ENCODE data around the gene TDRD9. TPM values are rescaled to one million over a fixed set of nuclear protein-coding genes. Genes with fewer than 3 reads are reported as not detected.
"Not testable (repeated sequence)": the region's sequence is repeated elsewhere in the genome, so short reads cannot be mapped to it uniquely, and the experiment has no call there.

The TDRD9 gene
- total RNA-seq, 5 donors from 2014 or later (not counting 1 experiment from before 2014, with no cell fraction given): 0.43 to 1.3 (median 0.56) TPM

GRCh38 chr14:103966631-103967030 lies 38.4 kb downstream of the TDRD9 start:
- DNase-seq (no peak), ATAC-seq (replicated peaks in 1 of 4) (no peak)
- Mint-ChIP-seq H3K4me3 (no peak overlapping the region), H3K4me1 (no peaks in the 10 kb centered on the region), H3K9me3 (no peaks in the 10 kb centered on the region), H3K27ac (no peak overlapping the region), H3K27me3 (peaks cover 10 to 11% of the 10 kb centered on the region in 2 donors), H3K36me3 (no peaks in the 10 kb centered on the region)
- Histone ChIP-seq H3K9me3 (no peaks in the 10 kb centered on the region), H3K4me3 (ENCODE audit: control insufficient read depth in 1 of 2, extremely low read depth in 1 of 2, low read length in 1 of 2) (no peak overlapping the region), H3K27me3 (replicated peaks in 1 of 2; ENCODE audit: control insufficient read depth in 2 of 2, extremely low read depth in 1 of 2, insufficient read depth in 2 of 2, low read length in 1 of 2) (peaks cover 0 to 23% of the 10 kb centered on the region in 2 experiments), H3K36me3 (ENCODE audit: control insufficient read depth in 2 of 2, extremely low read depth in 1 of 2, insufficient read depth in 1 of 2, low read length in 1 of 2) (no peaks in the 10 kb centered on the region), H3K4me1 (ENCODE audit: control insufficient read depth in 1 of 2, extremely low read depth in 1 of 2, insufficient read depth in 2 of 2, low read length in 2 of 2) (no peaks in the 10 kb centered on the region), H3K27ac (ENCODE audit: low read length) (no peak overlapping the region)
- ChIA-PET CTCF (no interaction called here), POLR2A (no interaction called here)

- DNase-seq (no peak), ATAC-seq (replicated peaks in 1 of 4) (no peak)
- H3K9me3 Mint-ChIP-seq: no peaks in the 10 kb centered on the region
- H3K4me1 Mint-ChIP-seq: no peaks in the 10 kb centered on the region
- no peak overlapping the region for H3K4me3 Mint-ChIP-seq
- ChIA-PET CTCF (no interaction called here), POLR2A (no interaction called here)
- H3K4me1 ChIP-seq (ENCODE audit: control insufficient read depth in 1 of 2, extremely low read depth in 1 of 2, insufficient read depth in 2 of 2, low read length in 2 of 2): no peaks in the 10 kb centered on the region
- H3K4me3 ChIP-seq (ENCODE audit: control insufficient read depth in 1 of 2, extremely low read depth in 1 of 2, low read length in 1 of 2): no peak overlapping the region
- H3K27me3 Mint-ChIP-seq: peaks cover 9 to 13% of the 10 kb centered on the region in 2 donors
- H3K27me3 ChIP-seq (replicated peaks in 1 of 2; ENCODE audit: control insufficient read depth in 2 of 2, extremely low read depth in 1 of 2, insufficient read depth in 2 of 2, low read length in 1 of 2): peaks cover 0 to 23% of the 10 kb centered on the region in 2 experiments
- no peak overlapping the region for H3K27ac ChIP-seq (ENCODE audit: low read length)
- WGBS (ENCODE audit: insufficient coverage): 70% methylated on average over 3 of the region's 4 CpGs
- H3K36me3 ChIP-seq (ENCODE audit: control insufficient read depth in 2 of 2, extremely low read depth in 1 of 2, insufficient read depth in 1 of 2, low read length in 1 of 2): no peaks in the 10 kb centered on the region
- H3K9me3 ChIP-seq: no peaks in the 10 kb centered on the region
- H3K36me3 Mint-ChIP-seq: no peaks in the 10 kb centered on the region
- H3K27ac Mint-ChIP-seq: no peak overlapping the region
These were observed 41.7 kb downstream of the TDRD9 start for GRCh38 chr14:103969961-103970360.

DNA sequence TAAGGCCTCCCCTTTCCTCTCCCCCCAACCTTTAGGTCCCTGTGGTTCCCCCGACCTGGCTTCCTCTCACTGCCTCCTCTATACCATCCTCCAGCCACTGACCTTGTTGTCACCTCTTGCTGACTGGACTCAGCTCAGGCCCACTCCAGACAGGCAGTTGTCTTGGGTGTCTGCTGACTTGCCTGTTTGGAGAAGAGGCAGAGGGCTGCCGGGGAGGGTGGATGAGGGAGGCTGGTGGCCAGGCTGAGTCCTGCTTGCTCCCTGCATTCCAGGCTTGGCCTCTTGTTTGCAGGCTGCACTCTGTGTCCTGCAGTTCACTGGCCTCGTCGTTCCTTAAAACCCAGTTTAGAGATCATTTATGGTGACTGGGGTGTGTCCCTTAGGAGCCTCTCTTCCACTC lies 45.1 kb downstream of the TDRD9 start:
- H3K36me3 Mint-ChIP-seq: no peaks in the 10 kb centered on the region
- no peaks in the 10 kb centered on the region for H3K4me1 ChIP-seq (ENCODE audit: control insufficient read depth in 1 of 2, extremely low read depth in 1 of 2, insufficient read depth in 2 of 2, low read length in 2 of 2)
- ChIA-PET CTCF (no interaction called here), POLR2A (no interaction called here)
- no peak overlapping the region for H3K27ac ChIP-seq (ENCODE audit: low read length)
- H3K4me3 Mint-ChIP-seq: no peak overlapping the region
- H3K27ac Mint-ChIP-seq: no peak overlapping the region
- H3K9me3 ChIP-seq: no peaks in the 10 kb centered on the region
- no peaks in the 10 kb centered on the region for H3K4me1 Mint-ChIP-seq
- H3K9me3 Mint-ChIP-seq: no peaks in the 10 kb centered on the region
- no peak overlapping the region for H3K4me3 ChIP-seq (ENCODE audit: control insufficient read depth in 1 of 2, extremely low read depth in 1 of 2, low read length in 1 of 2)
- no peak for ATAC-seq (replicated peaks in 1 of 4)
- H3K27me3 ChIP-seq (replicated peaks in 1 of 2; ENCODE audit: control insufficient read depth in 2 of 2, extremely low read depth in 1 of 2, insufficient read depth in 2 of 2, low read length in 1 of 2): peaks cover 0 to 13% of the 10 kb centered on the region in 2 experiments
- H3K36me3 ChIP-seq (ENCODE audit: control insufficient read depth in 2 of 2, extremely low read depth in 1 of 2, insufficient read depth in 1 of 2, low read length in 1 of 2): no peaks in the 10 kb centered on the region
- 88% methylated on average over 1 of the region's 4 CpGs for WGBS (ENCODE audit: insufficient coverage)
- DNase-seq: no peak
- peaks cover 10 to 14% of the 10 kb centered on the region in 2 donors for H3K27me3 Mint-ChIP-seq

DNA sequence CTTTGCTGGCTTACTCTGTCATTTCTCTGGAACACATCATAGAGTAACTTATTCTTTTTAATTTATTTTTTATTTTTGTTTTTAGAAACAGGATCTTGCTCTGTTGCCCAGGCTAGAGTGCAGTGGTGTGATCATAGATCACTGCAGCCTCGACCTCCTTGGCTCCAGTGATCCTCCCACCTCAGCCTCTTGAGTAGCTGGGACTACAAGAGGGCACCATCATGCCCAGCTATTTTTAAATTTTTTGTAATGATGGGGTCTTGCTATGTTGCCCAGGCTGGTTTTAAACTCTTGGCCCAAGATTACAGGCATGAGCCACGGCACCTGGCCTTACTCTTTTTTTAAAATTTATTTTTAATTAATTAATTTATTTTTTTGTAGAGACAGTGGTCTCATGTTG lies 46.3 kb downstream of the TDRD9 start:
- Mint-ChIP-seq H3K9me3 (no peaks in the 10 kb centered on the region), H3K27ac (no peak overlapping the region), H3K4me1 (no peaks in the 10 kb centered on the region), H3K27me3 (peaks cover 9 to 20% of the 10 kb centered on the region in 2 donors), H3K36me3 (no peaks in the 10 kb centered on the region), H3K4me3 (no peak overlapping the region)
- H3K27ac ChIP-seq (ENCODE audit: low read length): no peak overlapping the region
- H3K27me3 ChIP-seq (replicated peaks in 1 of 2; ENCODE audit: control insufficient read depth in 2 of 2, extremely low read depth in 1 of 2, insufficient read depth in 2 of 2, low read length in 1 of 2): peaks cover 0 to 13% of the 10 kb centered on the region in 2 experiments
- POLR2A ChIA-PET: interaction anchor here in 1 of 2 donors (0.6 kb wide), 1 partner anchor 565 kb away, joined by 3 read pairs; no protein-coding TSS in a partner anchor
- DNase-seq (no peak), ATAC-seq (replicated peaks in 1 of 4) (no peak)
- H3K9me3 ChIP-seq: no peaks in the 10 kb centered on the region
- WGBS (ENCODE audit: insufficient coverage): no CpG with 5 or more reads among the region's 2 CpGs
- no peak overlapping the region for H3K4me3 ChIP-seq (ENCODE audit: control insufficient read depth in 1 of 2, extremely low read depth in 1 of 2, low read length in 1 of 2)
- no peaks in the 10 kb centered on the region for H3K4me1 ChIP-seq (ENCODE audit: control insufficient read depth in 1 of 2, extremely low read depth in 1 of 2, insufficient read depth in 2 of 2, low read length in 2 of 2)
- CTCF ChIA-PET: no interaction called here
- no peaks in the 10 kb centered on the region for H3K36me3 ChIP-seq (ENCODE audit: control insufficient read depth in 2 of 2, extremely low read depth in 1 of 2, insufficient read depth in 1 of 2, low read length in 1 of 2)

DNA sequence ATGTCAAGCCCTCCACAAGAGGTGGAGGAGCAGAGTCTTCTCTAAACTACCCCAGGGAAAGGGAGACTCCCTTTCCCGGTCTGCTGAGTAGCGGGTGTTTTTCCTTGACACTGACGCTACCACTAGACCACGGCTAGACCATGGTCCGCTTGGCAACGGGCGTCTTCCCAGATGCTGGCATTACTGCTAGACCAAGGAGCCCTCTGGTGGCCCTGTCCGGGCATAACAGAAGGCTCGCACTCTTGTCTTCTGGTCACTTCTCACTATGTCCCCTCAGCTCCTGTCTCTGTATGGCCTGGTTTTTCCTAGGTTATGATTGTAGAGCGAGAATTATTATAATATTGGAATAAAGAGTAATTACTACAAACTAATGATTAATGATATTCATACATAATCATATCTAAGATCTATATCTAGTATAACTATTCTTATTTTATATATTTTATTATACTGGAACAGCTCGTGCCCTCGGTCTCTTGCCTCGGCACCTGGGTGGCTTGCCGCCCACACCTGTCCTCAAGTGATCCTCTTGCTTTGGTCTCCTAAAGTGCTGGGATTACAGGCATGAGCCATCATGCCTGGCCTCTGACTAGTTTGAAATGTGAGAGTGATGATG lies 52.5 kb downstream of the TDRD9 start:
- WGBS (ENCODE audit: insufficient coverage): 96% methylated on average over 4 of the region's 14 CpGs
- H3K27ac ChIP-seq (ENCODE audit: low read length); POLR2A ChIA-PET; ATAC-seq (replicated peaks in 1 of 4); H3K4me1 Mint-ChIP-seq; H3K9me3 Mint-ChIP-seq; H3K36me3 ChIP-seq (ENCODE audit: control insufficient read depth in 2 of 2, extremely low read depth in 1 of 2, insufficient read depth in 1 of 2, low read length in 1 of 2); H3K4me1 ChIP-seq (ENCODE audit: control insufficient read depth in 1 of 2, extremely low read depth in 1 of 2, insufficient read depth in 2 of 2, low read length in 2 of 2); H3K4me3 Mint-ChIP-seq; H3K9me3 ChIP-seq; H3K27me3 ChIP-seq (replicated peaks in 1 of 2; ENCODE audit: control insufficient read depth in 2 of 2, extremely low read depth in 1 of 2, insufficient read depth in 2 of 2, low read length in 1 of 2); H3K27ac Mint-ChIP-seq; H3K36me3 Mint-ChIP-seq; H3K4me3 ChIP-seq (ENCODE audit: control insufficient read depth in 1 of 2, extremely low read depth in 1 of 2, low read length in 1 of 2): not testable (repeated sequence)
- CTCF ChIA-PET: interaction anchor here in 1 of 2 donors (1.2 kb wide), 1 partner anchor 174 kb away, joined by 3 read pairs; no protein-coding TSS in a partner anchor
- peak in 1 of 35 experiments; percentile 6 for DNase-seq
- peaks cover 5 to 20% of the 10 kb centered on the region in 2 donors for H3K27me3 Mint-ChIP-seq

DNA sequence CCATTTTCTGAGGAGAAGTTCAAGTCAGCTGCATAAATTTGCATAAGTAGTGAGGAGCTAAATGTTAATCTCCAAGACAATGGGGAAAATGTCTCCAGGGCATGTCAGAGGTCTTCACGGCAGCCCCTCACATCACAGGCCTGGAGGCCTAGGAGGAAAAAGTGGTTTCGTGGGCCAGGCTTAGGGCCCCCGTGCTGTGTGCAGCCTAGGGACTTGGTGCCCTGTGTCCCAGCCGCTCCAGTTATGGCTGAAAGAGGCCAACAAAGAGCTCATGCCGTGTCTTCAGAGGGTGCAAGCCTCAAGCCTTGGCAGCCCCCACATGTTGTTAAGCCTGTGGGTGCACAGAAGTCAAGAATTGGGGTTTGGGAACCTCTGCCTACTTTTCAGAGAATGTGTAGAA lies 55.9 kb downstream of the TDRD9 start:
- no peaks in the 10 kb centered on the region for H3K36me3 ChIP-seq (ENCODE audit: control insufficient read depth in 2 of 2, extremely low read depth in 1 of 2, insufficient read depth in 1 of 2, low read length in 1 of 2)
- H3K27me3 ChIP-seq (replicated peaks in 1 of 2; ENCODE audit: control insufficient read depth in 2 of 2, extremely low read depth in 1 of 2, insufficient read depth in 2 of 2, low read length in 1 of 2): no peaks in the 10 kb centered on the region
- no peaks in the 10 kb centered on the region for H3K9me3 ChIP-seq
- POLR2A ChIA-PET: no interaction called here
- ATAC-seq (replicated peaks in 1 of 4): no peak
- no peaks in the 10 kb centered on the region for H3K4me1 ChIP-seq (ENCODE audit: control insufficient read depth in 1 of 2, extremely low read depth in 1 of 2, insufficient read depth in 2 of 2, low read length in 2 of 2)
- no peak overlapping the region for H3K27ac Mint-ChIP-seq
- no peak overlapping the region for H3K4me3 Mint-ChIP-seq
- peaks cover 3% of the 10 kb centered on the region for H3K36me3 Mint-ChIP-seq
- no peak overlapping the region for H3K4me3 ChIP-seq (ENCODE audit: control insufficient read depth in 1 of 2, extremely low read depth in 1 of 2, low read length in 1 of 2)
- H3K4me1 Mint-ChIP-seq: no peaks in the 10 kb centered on the region
- WGBS (ENCODE audit: insufficient coverage): 85% methylated on average over 5 of the region's 5 CpGs
- no peak for DNase-seq
- H3K27ac ChIP-seq (ENCODE audit: low read length): no peak overlapping the region
- CTCF ChIA-PET: no interaction called here
- peaks cover 11 to 17% of the 10 kb centered on the region in 2 donors for H3K27me3 Mint-ChIP-seq
- peaks cover 2 to 14% (median 7%) of the 10 kb centered on the region in 3 donors for H3K9me3 Mint-ChIP-seq

DNA sequence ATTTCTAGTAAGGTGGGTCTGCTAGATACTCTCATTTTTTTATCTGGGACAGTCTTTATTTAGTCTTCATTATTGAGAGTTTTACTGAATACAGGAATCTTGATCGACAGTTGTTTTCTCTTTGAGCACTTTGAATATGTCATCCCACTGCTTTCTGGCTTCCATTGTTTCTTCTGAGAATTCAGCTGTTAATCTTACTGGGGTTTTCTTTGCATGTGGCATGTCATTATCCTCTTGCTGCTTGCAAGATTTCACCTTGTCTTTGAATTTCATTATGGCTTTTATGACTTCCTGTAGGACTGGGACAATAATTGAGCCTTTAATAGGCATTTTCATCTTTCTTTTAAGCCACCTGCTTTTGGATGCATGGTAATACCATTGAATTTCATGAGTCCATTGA lies 60.8 kb downstream of the TDRD9 start:
- no peaks in the 10 kb centered on the region for H3K36me3 ChIP-seq (ENCODE audit: control insufficient read depth in 2 of 2, extremely low read depth in 1 of 2, insufficient read depth in 1 of 2, low read length in 1 of 2)
- ATAC-seq (replicated peaks in 1 of 4) (no peak), DNase-seq (no peak)
- CTCF ChIA-PET: no interaction called here
- H3K4me1 Mint-ChIP-seq: no peaks in the 10 kb centered on the region
- H3K4me3 ChIP-seq (ENCODE audit: control insufficient read depth in 1 of 2, extremely low read depth in 1 of 2, low read length in 1 of 2): no peak overlapping the region
- H3K4me3 Mint-ChIP-seq: no peak overlapping the region
- POLR2A ChIA-PET: no interaction called here
- peaks cover 0 to 23% of the 10 kb centered on the region in 2 experiments for H3K27me3 ChIP-seq (replicated peaks in 1 of 2; ENCODE audit: control insufficient read depth in 2 of 2, extremely low read depth in 1 of 2, insufficient read depth in 2 of 2, low read length in 1 of 2)
- peaks cover 27 to 39% of the 10 kb centered on the region in 2 donors for H3K27me3 Mint-ChIP-seq
- no peaks in the 10 kb centered on the region for H3K4me1 ChIP-seq (ENCODE audit: control insufficient read depth in 1 of 2, extremely low read depth in 1 of 2, insufficient read depth in 2 of 2, low read length in 2 of 2)
- no peak overlapping the region for H3K27ac ChIP-seq (ENCODE audit: low read length)
- H3K36me3 Mint-ChIP-seq: peaks cover 4% of the 10 kb centered on the region
- H3K9me3 ChIP-seq: no peaks in the 10 kb centered on the region
- 86% methylated on average over 1 of the region's 1 CpG for WGBS (ENCODE audit: insufficient coverage)
- H3K9me3 Mint-ChIP-seq: peaks cover 5 to 17% (median 9%) of the 10 kb centered on the region in 3 donors
- H3K27ac Mint-ChIP-seq: no peak overlapping the region

Measured in T-cell (primary cell).